Stimulated activated CD8-positive, alpha-beta memory T cell treated with anti-CD3 and anti-CD28 coated beads, Interleukin-15, amount 100 ng/mL, for 4 hours (primary cell): ENCODE data around the gene FLRT3.

Experiments
- DNase-seq, 2 donors: peaks; one replicate each; pipeline ENCODE4 v3.0.0-alpha.2; 2020; ENCODE audit warnings: low read depth in 2 of 2

Gene FLRT3

DNA sequence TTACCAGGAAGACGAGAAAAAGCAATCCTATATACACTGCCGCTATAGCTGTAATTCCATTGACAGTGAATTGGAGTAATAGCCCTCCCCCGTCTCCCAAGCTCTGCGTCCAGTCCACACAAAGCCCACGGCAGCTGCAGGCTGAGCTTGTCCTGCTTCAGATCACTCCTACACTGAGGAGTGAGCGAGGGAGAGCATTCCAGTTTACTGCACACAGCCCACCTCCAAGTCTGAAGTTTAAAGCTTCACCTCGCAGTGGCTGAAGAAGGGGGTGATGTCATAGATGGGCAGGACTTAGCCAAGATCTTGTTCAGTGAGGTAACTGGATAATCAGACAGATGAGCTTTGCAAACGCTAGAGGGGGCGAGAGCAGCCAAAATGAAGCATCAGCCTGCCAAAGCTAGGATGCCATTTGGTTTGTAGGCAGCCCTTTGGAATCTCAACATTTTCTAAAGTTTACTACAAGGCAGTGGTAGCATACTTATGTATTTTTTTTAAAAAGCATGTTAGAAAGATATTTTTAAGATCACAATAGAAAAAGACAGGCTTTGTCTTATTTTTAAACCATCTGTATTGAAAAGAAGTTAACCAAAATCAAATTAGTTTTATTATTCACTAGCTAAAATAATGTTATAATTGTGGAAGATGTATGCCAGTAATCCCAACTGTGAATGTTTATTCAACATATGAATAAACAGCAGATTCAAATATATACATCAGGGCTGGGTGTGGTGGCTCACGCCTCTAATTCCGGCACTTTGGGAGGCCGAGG is at the start of gene FLRT3:
FLRT3 (minus strand) TSS at position 213 of the 772 bp plus-strand sequence. CDS start 10,106 bp downstream, outside the sequence.
- DNase-seq = no peak

DNA sequence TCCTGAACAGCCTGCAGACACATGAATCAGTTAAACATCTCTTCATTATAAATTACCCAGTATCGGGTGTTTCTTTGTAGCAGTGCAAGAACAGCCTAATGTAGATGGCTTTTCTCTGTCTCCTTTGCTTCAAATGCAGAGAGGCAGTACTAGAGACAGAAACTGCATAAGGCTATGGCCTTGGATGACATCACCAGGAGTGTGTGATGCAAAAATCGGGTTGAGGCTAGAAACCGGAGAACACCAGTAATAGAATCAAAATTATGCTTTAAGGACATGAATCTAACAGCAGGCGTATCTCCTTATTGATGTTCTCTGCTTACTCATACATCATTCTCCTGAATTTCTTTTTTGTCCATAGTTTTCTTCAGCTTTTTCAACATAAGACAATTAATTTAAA is 49.3 kb upstream of the FLRT3 start:
- no peak for DNase-seq

DNA sequence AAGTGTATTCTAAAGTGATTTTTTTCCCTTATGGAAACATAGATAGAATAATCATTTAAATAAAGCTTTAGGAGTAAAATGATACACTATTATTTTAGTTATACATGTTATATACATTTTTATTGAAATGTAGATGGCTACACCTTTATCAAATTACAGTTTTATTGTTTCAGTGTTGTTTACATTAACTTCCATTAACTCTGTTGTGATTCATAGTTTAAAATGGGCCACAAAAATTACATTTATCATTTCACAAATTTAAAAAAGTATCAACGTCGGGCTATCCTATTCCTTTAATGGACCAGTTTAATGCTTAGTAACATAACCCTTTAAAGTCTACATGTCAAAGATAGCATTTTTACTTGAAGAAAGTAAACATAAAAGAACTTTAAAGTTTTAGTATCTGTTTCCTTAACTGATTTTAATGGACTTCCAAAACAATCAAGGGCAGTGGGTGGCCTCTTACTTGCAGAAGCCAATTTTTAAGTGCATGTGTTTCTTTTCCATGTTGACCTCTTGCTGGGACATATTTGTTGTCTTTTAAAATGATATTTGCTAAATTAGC is 47.8 kb upstream of the FLRT3 start:
- no peak for DNase-seq

DNA sequence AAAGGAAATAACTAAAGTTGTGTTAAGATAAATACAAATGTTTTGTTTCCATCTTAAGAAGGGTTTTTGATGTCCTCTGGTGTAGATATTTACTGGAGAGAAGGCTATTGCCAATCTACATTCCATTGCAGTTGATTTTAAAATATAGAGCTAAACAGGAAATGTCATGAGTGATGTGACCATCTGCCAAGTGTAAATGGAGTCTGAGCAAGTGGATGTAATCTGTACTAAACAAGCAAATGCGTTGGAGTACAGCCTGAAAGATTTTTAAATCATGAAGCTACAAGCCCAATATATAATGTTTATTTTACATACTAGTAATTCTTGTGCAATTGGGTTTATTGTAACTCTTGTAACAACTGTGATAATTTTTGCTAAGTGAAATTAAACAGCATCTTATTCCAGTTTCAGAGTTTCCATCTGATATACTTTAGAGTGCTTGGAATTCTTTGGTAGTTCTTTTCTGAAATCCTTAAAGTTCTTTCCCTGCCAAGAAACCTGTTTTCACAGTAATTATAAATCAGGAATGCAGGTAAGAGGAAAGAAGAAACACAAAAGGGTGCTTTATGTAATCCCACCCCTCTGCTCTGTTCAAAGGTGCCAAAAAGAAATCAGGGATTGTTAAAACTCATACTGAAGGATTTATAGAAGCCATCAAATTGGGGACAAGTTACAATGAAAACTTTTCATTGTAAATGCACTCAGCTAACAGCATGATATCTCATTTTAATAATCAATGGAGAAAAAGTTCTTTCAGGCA is 47.2 kb upstream of the FLRT3 start:
- DNase-seq = no peak

DNA sequence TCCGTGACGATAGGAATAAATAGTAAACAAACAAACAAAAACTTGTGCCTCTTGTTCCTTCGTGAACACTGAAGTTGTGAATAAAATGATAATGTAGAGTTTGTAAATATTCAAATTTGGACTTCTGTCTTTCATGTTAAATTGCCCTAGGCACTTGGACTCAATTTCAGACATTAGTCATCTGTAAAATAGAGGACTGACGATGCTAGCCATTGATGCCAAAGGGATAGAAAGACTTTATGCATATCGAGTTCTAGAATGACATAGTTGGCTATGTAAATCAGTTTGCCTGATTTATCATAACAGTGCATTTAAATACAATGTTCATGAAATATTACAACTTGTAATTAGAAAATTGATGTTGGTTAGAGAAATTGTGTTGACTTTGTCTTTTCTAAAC is 45.9 kb upstream of the FLRT3 start:
- DNase-seq = no peak

DNA sequence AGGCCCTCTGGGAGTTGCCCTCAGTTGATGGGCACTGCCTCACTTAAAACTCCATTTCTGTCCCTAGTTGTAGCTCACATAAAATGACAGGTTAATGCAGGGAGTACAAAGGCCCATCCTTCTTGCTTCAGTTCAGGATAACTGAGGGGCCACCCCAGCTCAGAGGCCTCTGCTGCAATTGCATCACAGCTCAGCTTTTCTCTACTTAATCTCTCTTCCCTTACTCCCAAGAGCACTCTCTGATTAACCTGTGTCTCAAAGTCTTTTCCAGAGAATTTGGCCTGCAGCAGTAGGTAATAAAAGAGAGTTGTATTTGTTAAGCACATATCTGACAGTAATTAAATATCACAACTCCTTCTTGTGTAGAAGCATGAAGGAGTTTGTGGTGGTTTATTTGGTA is 40.9 kb upstream of the FLRT3 start:
- DNase-seq = no peak

DNA sequence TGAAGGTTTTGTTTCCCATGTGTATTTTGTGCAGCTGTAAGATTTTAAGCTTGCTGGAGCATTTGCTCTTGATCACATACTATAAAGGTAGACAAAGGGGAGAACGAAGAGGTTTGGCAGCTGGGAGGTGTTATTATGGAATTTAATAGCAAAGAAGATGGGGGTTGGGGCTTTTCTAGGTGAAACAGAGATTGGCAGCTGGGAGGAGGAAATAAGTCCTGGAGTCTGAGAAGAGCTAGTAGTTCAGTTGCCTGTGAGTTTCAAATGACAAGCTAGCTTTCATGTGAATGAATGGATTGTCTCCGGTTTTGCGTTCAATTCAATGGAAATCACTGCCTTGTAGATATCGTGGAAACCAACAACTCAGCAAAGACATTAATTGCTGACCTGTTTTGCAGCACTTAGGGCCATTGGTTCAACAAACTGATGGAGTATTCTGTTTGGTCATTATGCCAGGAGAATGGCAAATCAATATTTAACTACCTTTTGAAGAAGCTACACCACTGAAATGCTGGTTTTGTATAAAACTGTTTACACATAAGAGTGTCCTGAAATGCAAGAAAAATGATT is 38.1 kb upstream of the FLRT3 start:
- DNase-seq = no peak

DNA sequence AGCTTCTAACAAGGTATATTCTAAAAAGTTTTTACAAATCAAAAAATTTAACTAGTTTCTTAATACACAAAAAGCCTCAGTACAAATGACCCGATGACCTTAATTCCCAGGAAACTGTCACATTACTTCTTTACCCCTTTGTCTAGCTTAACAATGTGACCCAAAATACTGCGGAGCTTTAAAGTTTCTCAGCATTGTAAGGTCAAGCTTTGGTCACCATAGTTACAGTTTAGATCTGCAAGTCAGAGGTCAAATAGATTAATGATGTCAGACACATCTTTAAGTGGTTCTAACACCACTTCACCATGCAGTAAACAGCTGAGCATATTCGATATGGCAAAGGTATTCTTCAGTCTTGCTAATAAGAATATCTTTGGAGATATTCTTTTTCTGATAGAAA is 36.8 kb upstream of the FLRT3 start:
- no peak for DNase-seq

DNA sequence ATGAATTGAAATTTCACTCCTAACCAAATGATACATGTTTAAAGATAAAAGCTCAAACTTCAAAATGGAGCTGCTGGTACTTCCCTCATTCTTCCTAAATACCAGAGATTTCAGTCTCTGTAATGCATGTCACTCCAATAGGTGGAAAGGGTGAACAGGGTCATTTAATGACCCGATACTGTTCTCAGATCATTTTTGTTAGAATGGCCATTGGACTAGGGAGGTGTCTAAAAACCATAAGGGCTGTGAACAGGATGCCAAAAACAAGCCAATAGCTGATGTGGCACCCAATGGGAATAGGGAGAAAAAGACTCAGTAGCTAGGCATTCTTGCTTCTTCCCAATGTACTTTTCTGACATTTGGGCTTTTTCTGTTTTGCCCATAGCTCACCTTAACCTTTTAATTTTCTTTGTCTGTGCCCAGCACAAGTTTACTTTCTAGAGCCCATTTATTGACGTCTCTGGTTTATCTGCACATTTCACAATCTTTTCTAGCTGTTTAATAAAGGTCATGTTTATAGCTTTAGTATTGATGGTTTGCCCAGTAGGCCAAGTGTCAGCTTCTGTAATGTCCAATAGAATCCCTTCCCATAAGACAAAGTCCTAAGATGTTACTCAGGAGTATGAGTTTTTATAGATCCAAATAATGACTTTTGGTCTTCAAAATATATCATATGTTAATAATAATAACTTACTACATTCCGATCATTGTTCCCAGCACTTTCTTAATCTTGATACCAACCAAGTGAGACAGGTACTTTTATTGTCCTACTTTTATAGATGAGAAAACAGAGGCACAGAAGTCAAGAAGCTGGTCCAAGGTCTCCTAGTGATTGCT is 24.3 kb upstream of the FLRT3 start:
- no peak for DNase-seq

DNA sequence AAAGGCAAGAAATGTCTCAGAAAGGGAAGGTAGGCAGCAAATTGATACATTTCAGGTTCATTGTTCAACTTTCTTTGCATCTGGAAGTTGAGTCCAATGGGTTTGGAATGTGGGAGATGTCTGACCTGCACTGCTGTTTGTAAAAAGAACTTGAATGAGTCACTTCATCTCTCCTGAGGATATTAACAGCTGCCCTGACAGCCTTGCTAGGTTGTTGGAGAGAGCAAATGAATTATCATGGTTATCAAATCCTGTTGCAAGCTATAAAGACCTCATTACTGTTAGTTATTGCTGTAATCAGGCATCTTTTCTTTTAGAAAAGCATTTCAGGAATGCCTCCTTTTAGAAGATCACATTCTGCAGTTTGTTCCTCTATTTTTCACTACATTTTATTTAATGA is 23.0 kb upstream of the FLRT3 start:
- DNase-seq = no peak

DNA sequence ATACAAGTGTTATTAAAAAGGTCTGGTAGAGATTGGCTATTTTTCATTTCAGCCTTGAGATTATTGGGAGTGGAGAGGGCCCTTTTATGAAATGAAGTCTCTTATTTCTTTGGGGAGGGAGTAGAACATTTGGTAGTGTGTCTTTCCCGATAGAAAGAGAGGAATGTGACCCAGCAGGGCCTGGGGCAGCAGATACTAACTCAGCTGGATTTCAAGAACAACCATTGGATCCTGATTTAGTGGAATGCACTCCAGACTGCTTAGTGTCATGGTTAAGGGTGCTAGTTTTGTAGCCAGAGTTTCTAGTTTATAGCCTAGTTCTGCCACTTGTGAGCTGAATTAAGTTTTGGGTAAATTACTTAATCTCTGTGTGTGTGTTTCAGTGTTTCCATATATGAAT is 18.4 kb upstream of the FLRT3 start:
- DNase-seq = no peak

DNA sequence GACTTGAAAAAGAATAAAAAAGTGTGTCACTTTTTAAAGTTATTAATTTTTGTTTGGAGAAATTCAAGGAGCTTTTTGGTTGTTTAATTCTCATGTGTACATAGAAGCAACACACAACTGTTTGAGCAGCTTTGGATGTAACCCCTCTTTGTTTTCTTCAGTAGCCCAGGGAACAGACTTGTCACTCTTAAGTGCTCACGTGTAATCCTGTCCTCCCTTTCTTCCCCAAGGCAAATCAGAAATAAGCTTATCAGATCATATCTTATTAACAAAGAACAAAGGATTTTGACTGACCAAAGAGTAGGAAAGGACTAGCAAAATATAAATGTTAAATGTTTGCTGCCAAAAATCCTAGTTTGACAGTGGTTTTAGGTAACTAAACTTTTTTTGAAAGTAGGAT is 7.3 kb upstream of the FLRT3 start:
- no peak for DNase-seq

DNA sequence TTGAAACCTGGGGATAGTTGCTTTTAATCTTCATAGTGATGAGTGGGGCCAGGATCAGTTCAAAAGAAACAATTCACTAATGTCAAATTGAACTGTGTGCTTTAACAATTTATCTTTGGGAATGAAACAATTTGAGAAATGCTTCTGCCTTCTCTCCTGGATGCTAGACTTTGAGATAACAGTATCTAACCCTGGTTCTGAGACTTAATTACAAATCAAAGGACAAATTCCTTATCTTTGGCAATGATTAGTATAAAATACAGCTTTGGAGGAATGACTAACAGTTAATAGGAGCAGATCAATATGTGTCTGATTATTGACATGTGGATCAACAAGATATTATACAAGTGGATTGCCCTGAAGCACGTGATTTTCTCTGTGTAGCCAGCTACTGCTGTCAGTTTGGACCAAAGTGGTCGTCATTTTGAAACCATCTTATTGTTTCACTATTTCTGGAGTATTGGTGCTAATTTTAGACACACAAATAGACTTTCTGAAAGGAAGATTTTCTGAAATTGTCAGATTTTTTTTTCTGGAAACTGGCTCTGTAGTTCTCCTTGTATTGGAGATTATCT is 6.2 kb upstream of the FLRT3 start:
- no peak for DNase-seq

DNA sequence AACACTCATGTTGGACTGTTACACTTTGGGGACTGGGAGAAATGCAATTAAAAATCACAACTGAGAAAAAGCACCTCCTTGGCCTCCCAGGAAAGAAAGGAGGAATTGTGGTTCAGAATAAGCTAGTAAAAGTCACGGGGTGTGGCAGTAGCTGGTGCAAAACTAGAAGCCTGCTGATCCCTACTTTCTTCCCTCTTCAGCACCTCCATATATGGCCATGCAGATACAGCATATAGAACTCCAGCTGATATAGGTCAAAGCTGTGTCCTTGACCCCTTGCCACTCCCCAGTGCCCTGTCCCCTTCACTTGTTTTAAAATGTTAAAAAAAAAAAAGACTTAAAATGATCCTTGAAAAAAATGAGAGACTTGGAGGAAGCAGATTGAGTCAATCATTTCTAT is 5.5 kb upstream of the FLRT3 start:
- no peak for DNase-seq

DNA sequence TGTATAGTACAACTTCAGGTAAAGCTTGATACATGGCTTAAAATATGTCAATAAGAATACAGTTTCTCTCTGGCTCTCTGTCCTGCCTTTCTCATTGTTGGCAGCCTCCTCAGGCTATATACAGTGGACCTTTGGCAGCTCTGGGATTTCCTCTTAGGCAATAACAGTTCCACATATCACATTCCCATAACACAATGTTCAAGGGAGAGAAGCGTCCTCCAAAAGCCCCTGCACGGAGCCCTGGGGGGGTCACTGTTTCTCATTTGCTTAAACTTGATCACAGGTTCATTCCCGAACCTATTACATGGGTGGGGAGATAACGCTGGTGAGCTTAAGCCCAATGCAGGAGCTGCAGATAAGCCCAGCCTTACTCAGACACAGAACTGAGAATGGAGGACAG is 4.4 kb upstream of the FLRT3 start:
- DNase-seq = no peak

DNA sequence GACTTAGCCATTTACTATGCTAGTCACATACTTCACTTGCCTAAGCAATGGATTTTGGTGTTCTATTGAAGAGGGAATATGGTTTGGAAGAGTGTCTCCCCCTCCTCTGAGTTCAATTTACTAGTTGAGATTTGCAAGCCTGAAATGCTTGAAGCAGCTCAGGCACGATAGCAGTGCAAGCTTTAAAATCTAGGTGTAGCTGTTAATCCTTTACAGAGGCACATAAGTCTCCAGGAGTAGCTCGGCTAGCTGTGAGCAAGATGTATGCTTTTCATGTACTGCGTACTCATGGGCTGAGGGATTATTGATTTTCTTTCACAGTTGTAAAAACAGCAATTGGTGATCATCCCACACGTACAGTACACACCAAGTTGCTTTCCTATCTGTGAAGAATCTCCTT is 726 bp downstream of the FLRT3 start:
- DNase-seq = no peak

DNA sequence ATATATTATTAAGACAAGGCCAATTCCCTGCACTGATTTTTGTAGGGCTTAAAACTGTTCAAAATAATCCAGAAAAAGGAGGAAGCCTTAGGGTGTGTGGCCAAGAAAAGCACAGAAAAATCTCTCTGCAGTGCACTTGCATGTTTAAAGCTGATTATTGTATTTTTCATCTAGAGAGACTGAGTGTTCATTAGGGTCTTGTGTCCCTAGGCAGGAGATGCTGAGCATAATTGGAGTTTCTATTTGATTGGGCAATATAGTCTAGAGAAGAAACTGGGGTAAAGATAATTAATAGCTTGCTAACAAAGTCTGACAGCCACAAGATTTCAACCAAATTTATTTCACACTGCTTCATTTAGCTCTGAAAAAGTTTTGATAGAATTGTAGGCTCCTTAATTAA is 2.4 kb downstream of the FLRT3 start:
- no peak for DNase-seq

DNA sequence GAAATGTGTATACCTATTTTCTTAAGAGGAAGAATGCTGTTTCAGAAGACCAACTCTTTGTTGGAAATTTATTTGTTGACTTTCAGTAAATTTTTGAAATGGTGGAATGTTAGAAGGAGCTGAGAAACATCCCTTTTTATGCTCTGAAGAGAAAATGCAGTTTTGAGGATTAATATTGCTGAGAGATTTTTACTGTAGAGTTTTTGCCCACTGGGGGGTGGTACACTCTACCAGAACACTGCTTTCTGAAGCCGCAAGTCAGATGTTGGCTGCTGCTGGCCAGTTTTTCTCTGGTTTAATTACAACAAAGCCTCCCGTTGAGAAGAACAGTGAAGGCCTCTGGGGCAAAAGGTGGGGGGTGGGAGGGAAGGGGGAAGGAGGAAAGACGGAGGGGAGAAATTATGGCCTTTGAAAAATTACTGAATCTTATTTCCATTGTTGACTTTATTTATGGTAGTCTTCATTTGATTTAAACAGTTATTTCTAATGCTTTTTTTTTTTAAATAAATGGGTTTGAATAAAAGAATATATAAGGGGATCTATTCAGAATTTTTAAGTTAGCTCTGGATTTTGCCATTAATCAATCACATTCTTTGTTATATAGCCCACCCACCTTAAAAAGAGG is 3.0 kb downstream of the FLRT3 start:
- DNase-seq = no peak

DNA sequence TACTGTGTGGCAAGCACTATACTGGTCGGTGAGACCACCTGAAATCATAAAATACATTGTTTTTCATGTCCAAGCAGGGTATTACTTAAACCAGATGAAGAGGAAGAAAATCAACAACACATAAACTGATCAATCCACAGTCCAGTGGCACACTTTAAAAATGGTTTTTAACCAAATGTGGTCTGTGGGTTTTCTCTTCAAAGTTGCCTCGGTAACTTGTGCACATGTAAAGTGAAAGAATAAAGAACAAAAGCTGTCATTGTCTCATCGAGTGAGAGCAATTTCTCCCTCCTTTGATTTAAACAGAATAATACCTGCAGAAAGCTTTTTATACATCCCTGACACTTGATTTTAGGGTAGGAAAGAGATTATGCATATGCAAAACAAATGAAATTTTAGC is 3.7 kb downstream of the FLRT3 start:
- no peak for DNase-seq

DNA sequence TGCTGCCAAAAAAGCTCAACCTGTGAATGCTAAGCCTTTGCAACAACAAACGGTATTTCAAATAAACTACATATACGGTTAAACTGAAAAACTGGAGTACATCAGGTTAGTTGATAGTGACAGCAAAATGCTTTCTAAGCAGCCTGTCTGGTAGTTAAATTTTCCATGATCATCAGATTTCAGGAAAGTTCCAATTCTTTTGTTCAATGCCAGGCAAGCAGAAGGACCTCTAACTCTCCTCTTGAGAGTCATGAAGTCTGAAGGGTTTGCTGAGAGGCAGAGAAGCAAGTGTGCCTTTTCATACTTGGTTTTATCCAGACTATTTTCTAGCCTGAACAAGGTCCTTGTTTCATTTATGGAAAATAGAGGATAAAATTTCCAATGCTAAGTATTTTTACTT is 4.5 kb downstream of the FLRT3 start:
- DNase-seq = no peak

DNA sequence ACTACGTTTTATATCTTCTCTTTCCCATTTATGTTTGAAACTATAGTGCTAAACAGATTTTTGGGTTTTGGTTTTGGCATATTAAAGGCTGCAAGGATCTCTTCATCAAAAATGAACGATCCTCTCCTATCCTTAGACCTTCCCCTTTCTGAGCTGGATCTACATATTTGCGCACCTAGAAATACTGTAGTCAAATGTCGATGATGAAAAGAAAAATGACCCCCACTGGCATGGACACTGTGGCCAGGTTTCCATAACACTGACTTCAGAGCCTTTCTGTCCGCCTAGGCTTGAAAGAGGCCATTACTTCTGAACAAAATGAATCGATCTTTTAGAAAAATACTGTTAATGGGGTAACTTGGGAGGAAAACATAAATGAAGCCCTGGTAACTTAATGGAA is 5.8 kb downstream of the FLRT3 start:
- DNase-seq = no peak
